A673 (cell line): Measurements from ENCODE around the gene SCG5. TPM values are rescaled to one million over a fixed set of nuclear protein-coding genes. Genes with fewer than 3 reads are reported as not detected.

Source experiments
- BruUV-seq: library from RNA; stranded (reverse); fragments of 400-500 nt; replicated peaks from 2 replicates; lab custom pipeline; 2021; lab: Mats Ljungman, UMichigan
- CTCF ChIA-PET: fragments of 300-600 bp; sonication (Branson Sonifier 250); formaldehyde crosslinking; loops from one replicate; lab custom pipeline; 2022; ENCODE audit warnings: antibody characterized with exemption; lab: Charles Lee
- POLR2A ChIA-PET: fragments of 300-600 bp; sonication (Branson Sonifier 250); formaldehyde crosslinking; loops from one replicate; lab custom pipeline; 2022; ENCODE audit warnings: antibody characterized with exemption; ENCODE audit not compliant: low non-redundant PET; lab: Charles Lee
- DNase-seq: peaks from one replicate; pipeline ENCODE4 v3.0.0-alpha.2; 2015; ENCODE audit warnings: low spot score
- H3K27ac ChIP-seq: fragments of 200-600 bp; sonication (generic); 2 replicates; pipeline ENCODE4 v1.5.1; 2016; ENCODE audit warnings: mixed run types, low read depth, mild to moderate bottlenecking, mixed read lengths, antibody characterized with exemption, low read length; ENCODE audit not compliant: poor library complexity, severe bottlenecking
- H3K27me3 ChIP-seq: fragments of 200-600 bp; sonication (generic); replicated peaks from 2 replicates; pipeline ENCODE4 v1.6.1; 2017; ENCODE audit warnings: mixed run types, low read depth, mild to moderate bottlenecking, mixed read lengths, antibody characterized with exemption, low read length; ENCODE audit not compliant: insufficient read depth, poor library complexity
- H3K36me3 ChIP-seq: fragments of 200-600 bp; sonication (generic); 2 replicates; pipeline ENCODE4 v1.6.1; 2016; ENCODE audit warnings: mixed run types, mild to moderate bottlenecking, mixed read lengths, antibody characterized with exemption, low read length; ENCODE audit not compliant: insufficient read depth, poor library complexity, severe bottlenecking
- H3K4me1 ChIP-seq: fragments of 200-600 bp; sonication (generic); 2 replicates; pipeline ENCODE4 v1.6.1; 2017; ENCODE audit warnings: mixed run types, mild to moderate bottlenecking, mixed read lengths, antibody characterized with exemption, low read length; ENCODE audit not compliant: insufficient read depth, poor library complexity, severe bottlenecking
- H3K4me3 ChIP-seq: fragments of 200-600 bp; sonication (generic); 2 replicates; pipeline ENCODE4 v1.5.1; 2016; ENCODE audit warnings: low read depth, mixed run types, mild to moderate bottlenecking, mixed read lengths, low read length; ENCODE audit not compliant: poor library complexity, severe bottlenecking
- H3K9me3 ChIP-seq: fragments of 200-600 bp; sonication (generic); 2 replicates; pipeline ENCODE4 v1.6.1; 2016; ENCODE audit warnings: mixed run types, low read depth, mild to moderate bottlenecking, mixed read lengths, antibody characterized with exemption, low read length; ENCODE audit not compliant: poor library complexity, severe bottlenecking
- EZH2 ChIP-seq: fragments of 200-600 bp; sonication (generic); IDR thresholded peaks from 2 replicates; pipeline ENCODE4 v1.6.1; 2017; ENCODE audit warnings: borderline replicate concordance, low read depth, mild to moderate bottlenecking, mixed read lengths, antibody characterized with exemption, low read length; ENCODE audit not compliant: poor library complexity, severe bottlenecking
- intact Hi-C: fragments of 100-400 bp; cut with micrococcal nuclease; formaldehyde crosslinking; loops from one replicate; pipeline ENCODE4 v1.10.0; 2022; ENCODE audit not compliant: unreplicated experiment
- total RNA-seq: library from RNA; stranded (reverse); gene quantifications from 2 replicates; pipeline ENCODE4 v1.2.3, GENCODE V29; 2021
- TF ChIP-seq, protein P1 (sequence below): fragments of 300-800, 200-600 bp; sonication (generic); conservative IDR thresholded peaks from 2 replicates; pipeline ENCODE4 v1.5.1; 2017; ENCODE audit warnings: low read depth, mild to moderate bottlenecking, antibody characterized with exemption, low read length, moderate library complexity, mixed read lengths

SCG5 gene
- total RNA-seq, 1 experiment from 2014 or later = 3.1 TPM

DNA sequence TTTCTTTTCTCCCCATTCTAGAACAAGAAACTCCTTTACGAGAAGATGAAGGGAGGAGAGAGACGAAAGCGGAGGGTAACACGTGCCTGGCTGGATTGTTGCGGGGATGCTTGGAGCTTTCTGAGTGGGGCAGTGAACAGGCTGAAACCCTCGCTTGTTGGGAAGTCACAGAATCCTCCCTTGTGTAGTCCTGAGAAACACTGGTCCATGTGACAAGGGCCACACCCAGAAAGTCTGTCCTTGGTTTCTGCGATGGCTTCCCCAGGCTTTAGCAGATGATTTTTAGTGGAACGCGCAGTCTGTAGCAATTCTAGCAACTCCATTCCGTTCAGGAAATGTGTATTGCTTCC lies 50.2 kb downstream of the SCG5 start:
- H3K36me3 ChIP-seq = no peaks in the 10 kb centered on the region
- BruUV-seq = no TSS peak
- H3K9me3 ChIP-seq = no peaks in the 10 kb centered on the region
- no peaks in the 10 kb centered on the region for H3K27me3 ChIP-seq
- CTCF ChIA-PET = no interaction called here
- H3K27ac ChIP-seq = no peak overlapping the region
- H3K4me3 ChIP-seq = no peak overlapping the region
- intact Hi-C loops = no loop called here
- TF ChIP-seq, protein P1, sequence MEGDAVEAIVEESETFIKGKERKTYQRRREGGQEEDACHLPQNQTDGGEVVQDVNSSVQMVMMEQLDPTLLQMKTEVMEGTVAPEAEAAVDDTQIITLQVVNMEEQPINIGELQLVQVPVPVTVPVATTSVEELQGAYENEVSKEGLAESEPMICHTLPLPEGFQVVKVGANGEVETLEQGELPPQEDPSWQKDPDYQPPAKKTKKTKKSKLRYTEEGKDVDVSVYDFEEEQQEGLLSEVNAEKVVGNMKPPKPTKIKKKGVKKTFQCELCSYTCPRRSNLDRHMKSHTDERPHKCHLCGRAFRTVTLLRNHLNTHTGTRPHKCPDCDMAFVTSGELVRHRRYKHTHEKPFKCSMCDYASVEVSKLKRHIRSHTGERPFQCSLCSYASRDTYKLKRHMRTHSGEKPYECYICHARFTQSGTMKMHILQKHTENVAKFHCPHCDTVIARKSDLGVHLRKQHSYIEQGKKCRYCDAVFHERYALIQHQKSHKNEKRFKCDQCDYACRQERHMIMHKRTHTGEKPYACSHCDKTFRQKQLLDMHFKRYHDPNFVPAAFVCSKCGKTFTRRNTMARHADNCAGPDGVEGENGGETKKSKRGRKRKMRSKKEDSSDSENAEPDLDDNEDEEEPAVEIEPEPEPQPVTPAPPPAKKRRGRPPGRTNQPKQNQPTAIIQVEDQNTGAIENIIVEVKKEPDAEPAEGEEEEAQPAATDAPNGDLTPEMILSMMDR = no peak
- no peak for TF ChIP-seq EZH2
- no peaks in the 10 kb centered on the region for H3K4me1 ChIP-seq
- no peak for DNase-seq
- POLR2A ChIA-PET = no interaction called here

DNA sequence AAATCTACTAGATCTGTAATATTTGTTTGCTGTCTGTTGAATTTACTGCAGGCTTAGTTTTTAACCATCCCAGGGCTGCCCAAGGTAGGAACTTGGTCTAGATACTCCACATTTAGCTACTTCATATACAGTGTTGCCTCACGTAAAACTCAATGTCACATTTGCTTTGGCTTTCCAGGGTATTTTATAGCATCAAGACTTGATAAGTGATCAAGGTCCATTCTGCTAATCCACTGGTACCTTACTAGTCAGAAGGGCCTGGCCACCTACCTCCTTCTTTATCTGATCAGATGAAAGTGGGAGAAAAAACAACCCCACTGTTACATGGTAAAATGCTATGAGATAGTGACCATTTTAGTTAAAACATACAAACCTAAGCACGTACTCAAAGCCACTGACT lies 50.8 kb downstream of the SCG5 start:
- BruUV-seq = no TSS peak
- intact Hi-C loops = no loop called here
- CTCF ChIA-PET = no interaction called here
- Histone ChIP-seq H3K36me3 (no peaks in the 10 kb centered on the region), H3K4me1 (no peaks in the 10 kb centered on the region), H3K27me3 (no peaks in the 10 kb centered on the region), H3K9me3 (no peaks in the 10 kb centered on the region), H3K4me3 (no peak overlapping the region), H3K27ac (no peak overlapping the region)
- no peak for DNase-seq
- POLR2A ChIA-PET = no interaction called here
- TF ChIP-seq EZH2 = no peak
- TF ChIP-seq, protein P1 = no peak

DNA sequence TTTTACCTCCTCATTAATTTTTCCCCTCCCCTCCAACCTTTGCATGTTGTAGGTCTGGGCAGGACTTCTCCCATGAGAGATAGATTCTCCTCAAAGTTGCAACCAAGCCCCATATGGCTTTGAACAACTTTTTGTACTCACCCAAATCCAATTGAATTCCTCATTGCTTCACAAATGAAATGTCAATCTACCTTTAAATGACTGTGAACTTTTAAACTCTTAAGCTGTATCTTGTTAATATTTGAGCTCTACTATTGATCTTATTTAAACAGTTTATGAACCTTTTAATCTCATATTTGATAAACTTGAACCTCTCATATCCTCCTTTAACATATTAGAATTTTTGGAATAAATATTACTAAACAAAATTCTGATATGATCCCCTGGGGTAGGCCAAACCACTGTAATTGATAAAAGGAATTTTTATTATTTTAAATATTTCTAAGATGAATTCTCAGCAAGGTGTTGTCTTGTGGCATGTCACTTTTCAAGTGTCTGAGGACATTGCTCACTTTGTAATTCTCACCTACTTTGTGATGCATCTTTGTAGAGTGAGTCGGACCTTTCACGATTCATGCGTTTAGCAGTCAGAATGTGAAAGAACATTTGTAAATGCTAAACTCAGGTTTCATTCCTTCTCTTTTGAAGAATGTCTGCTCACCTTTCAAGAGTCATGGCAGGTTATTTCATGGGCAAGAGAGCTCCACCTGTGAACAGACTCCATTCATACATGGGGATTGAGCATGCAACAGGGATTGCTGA lies 52.9 kb downstream of the SCG5 start:
- POLR2A ChIA-PET = no interaction called here
- H3K27ac ChIP-seq = no peak overlapping the region
- no peak overlapping the region for H3K4me3 ChIP-seq
- H3K4me1 ChIP-seq = no peaks in the 10 kb centered on the region
- H3K36me3 ChIP-seq = no peaks in the 10 kb centered on the region
- no peak for TF ChIP-seq EZH2
- no peaks in the 10 kb centered on the region for H3K9me3 ChIP-seq
- intact Hi-C loops = no loop called here
- DNase-seq = no peak
- H3K27me3 ChIP-seq = no peaks in the 10 kb centered on the region
- CTCF ChIA-PET = no interaction called here
- no TSS peak for BruUV-seq
